Measurements from ENCODE around the gene DAAM1.

The DAAM1 gene

GRCh38 chr14:59262717-59263454, 74.4 kb downstream of the DAAM1 start:
- DNase-seq = no peak

GRCh38 chr14:59265808-59266207, 77.3 kb downstream of the DAAM1 start:
- no peak for DNase-seq

GRCh38 chr14:59267046-59267445, 78.6 kb downstream of the DAAM1 start:
- no peak for DNase-seq

GRCh38 chr14:59268011-59268410, 79.5 kb downstream of the DAAM1 start:
- no peak for DNase-seq

GRCh38 chr14:59268858-59269257, 80.4 kb downstream of the DAAM1 start:
- no peak for DNase-seq

- DNase-seq = no peak
Measured at GRCh38 chr14:59269466-59269865, 81.0 kb downstream of the DAAM1 start.

GRCh38 chr14:59271256-59271655, 82.8 kb downstream of the DAAM1 start:
- DNase-seq = no peak

- no peak for DNase-seq
Measured at GRCh38 chr14:59271734-59272133, 83.3 kb downstream of the DAAM1 start.

- DNase-seq = no peak
Measured at GRCh38 chr14:59272633-59273032, 84.2 kb downstream of the DAAM1 start.

- DNase-seq = no peak
Measured at GRCh38 chr14:59273737-59274136, 85.3 kb downstream of the DAAM1 start.

- DNase-seq = no peak
Measured at GRCh38 chr14:59274991-59275391, 86.5 kb downstream of the DAAM1 start.

GRCh38 chr14:59275668-59276067, 87.2 kb downstream of the DAAM1 start:
- no peak for DNase-seq

GRCh38 chr14:59276235-59276634, 87.8 kb downstream of the DAAM1 start:
- no peak for DNase-seq

GRCh38 chr14:59277659-59278058, 89.2 kb downstream of the DAAM1 start:
- DNase-seq = no peak

GRCh38 chr14:59278111-59278510, 89.6 kb downstream of the DAAM1 start:
- no peak for DNase-seq

GRCh38 chr14:59280961-59281360, 92.5 kb downstream of the DAAM1 start:
- DNase-seq = no peak

GRCh38 chr14:59281609-59282377, 93.3 kb downstream of the DAAM1 start:
- DNase-seq = no peak

GRCh38 chr14:59282378-59282765, 93.9 kb downstream of the DAAM1 start:
- no peak for DNase-seq

- DNase-seq = no peak
Measured at GRCh38 chr14:59283361-59283760, 94.9 kb downstream of the DAAM1 start.

GRCh38 chr14:59284059-59284458, 95.6 kb downstream of the DAAM1 start:
- DNase-seq = no peak

GRCh38 chr14:59292028-59292427, 103.6 kb downstream of the DAAM1 start:
- DNase-seq = no peak

- no peak for DNase-seq
Measured at GRCh38 chr14:59292921-59293534, 104.6 kb downstream of the DAAM1 start.

- DNase-seq = no peak
Measured at GRCh38 chr14:59293935-59294661, 105.6 kb downstream of the DAAM1 start.

- DNase-seq = no peak
Measured at GRCh38 chr14:59294662-59294992, 106.2 kb downstream of the DAAM1 start.

Measured in NCI-H1417 treated with DMSO at 0.1 percent for 48 hours (cell line).